ENCODE data around the gene FADS3. TPM values are rescaled to one million over a fixed set of nuclear protein-coding genes. Genes with fewer than 3 reads are reported as not detected.

FADS3 gene
- total and polyA plus RNA-seq, 2 of the 13 experiments (the other 11 are each of a cell fraction or from before 2014, with no cell fraction given) = 13.4 to 23.2 TPM

DNA sequence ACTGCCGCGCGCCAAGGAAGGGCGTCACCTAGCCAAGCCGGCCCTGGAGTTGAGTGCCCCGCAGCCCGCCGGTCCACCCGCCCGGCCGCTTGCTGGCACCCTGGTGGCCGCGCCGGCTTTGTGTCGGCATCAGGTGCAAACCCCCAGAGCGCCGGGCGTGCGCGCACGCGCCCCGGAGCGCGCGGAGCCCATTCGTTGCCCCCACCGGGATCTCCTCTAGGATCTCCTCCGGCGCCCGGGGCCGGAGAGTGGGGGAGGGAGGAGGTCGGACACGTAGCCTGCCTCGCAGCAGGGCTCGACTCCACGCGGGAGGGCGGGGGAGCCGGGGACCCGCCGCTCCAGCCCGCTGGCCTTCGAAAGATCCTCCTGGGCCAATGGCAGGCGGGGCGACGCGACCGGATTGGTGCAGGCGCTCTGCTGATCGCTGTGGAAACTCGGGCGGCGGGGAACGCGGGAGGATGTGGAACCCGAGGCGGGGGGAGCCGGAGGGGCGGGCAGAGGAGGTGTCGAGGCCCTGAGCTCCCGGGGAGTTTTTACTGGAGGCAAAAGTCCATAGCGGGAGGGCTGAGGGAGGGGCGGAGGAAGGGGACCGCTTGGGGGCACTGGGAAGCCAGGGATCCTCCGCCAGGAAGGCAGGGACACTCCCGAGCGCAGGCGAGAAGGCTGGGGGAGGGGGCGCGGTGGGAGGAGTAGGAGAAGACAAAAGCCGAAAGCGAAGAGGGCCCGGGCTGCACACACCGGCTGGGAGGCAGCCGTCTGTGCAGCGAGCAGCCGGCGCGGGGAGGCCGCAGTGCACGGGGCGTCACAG, 63.6 kb downstream of the FADS3 start, which contains the start of gene FADS2 (continued):
- TF ChIP-seq, protein P1, sequence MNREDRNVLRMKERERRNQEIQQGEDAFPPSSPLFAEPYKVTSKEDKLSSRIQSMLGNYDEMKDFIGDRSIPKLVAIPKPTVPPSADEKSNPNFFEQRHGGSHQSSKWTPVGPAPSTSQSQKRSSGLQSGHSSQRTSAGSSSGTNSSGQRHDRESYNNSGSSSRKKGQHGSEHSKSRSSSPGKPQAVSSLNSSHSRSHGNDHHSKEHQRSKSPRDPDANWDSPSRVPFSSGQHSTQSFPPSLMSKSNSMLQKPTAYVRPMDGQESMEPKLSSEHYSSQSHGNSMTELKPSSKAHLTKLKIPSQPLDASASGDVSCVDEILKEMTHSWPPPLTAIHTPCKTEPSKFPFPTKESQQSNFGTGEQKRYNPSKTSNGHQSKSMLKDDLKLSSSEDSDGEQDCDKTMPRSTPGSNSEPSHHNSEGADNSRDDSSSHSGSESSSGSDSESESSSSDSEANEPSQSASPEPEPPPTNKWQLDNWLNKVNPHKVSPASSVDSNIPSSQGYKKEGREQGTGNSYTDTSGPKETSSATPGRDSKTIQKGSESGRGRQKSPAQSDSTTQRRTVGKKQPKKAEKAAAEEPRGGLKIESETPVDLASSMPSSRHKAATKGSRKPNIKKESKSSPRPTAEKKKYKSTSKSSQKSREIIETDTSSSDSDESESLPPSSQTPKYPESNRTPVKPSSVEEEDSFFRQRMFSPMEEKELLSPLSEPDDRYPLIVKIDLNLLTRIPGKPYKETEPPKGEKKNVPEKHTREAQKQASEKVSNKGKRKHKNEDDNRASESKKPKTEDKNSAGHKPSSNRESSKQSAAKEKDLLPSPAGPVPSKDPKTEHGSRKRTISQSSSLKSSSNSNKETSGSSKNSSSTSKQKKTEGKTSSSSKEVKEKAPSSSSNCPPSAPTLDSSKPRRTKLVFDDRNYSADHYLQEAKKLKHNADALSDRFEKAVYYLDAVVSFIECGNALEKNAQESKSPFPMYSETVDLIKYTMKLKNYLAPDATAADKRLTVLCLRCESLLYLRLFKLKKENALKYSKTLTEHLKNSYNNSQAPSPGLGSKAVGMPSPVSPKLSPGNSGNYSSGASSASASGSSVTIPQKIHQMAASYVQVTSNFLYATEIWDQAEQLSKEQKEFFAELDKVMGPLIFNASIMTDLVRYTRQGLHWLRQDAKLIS (CRISPR knock-in tag; IDR thresholded peaks at IDR 0.05) = no peak
- no peak; the same call in 1 of the 2 replicates for TF ChIP-seq ZNF605 (CRISPR knock-in tag; IDR thresholded peaks at IDR 0.05)
- TF ChIP-seq ZSCAN25 (CRISPR knock-in tag; IDR thresholded peaks at IDR 0.05) = no peak
- TF ChIP-seq ZNF121 (CRISPR knock-in tag; IDR thresholded peaks at IDR 0.05) = no peak
- no peak for TF ChIP-seq ZNF335 (CRISPR knock-in tag; IDR thresholded peaks at IDR 0.05)
- TF ChIP-seq, protein P2, sequence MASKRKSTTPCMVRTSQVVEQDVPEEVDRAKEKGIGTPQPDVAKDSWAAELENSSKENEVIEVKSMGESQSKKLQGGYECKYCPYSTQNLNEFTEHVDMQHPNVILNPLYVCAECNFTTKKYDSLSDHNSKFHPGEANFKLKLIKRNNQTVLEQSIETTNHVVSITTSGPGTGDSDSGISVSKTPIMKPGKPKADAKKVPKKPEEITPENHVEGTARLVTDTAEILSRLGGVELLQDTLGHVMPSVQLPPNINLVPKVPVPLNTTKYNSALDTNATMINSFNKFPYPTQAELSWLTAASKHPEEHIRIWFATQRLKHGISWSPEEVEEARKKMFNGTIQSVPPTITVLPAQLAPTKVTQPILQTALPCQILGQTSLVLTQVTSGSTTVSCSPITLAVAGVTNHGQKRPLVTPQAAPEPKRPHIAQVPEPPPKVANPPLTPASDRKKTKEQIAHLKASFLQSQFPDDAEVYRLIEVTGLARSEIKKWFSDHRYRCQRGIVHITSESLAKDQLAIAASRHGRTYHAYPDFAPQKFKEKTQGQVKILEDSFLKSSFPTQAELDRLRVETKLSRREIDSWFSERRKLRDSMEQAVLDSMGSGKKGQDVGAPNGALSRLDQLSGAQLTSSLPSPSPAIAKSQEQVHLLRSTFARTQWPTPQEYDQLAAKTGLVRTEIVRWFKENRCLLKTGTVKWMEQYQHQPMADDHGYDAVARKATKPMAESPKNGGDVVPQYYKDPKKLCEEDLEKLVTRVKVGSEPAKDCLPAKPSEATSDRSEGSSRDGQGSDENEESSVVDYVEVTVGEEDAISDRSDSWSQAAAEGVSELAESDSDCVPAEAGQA (IDR thresholded peaks at IDR 0.05; ENCODE audit: low read depth) = peak; percentile 40; the same call in 1 of the 2 replicates
- TF ChIP-seq, protein P2 (CRISPR knock-in tag; IDR thresholded peaks at IDR 0.05; ENCODE audit: borderline replicate concordance) = no peak
- no peak for TF ChIP-seq ARNT (IDR thresholded peaks at IDR 0.05)
- TF ChIP-seq ZNF678 (CRISPR knock-in tag; IDR thresholded peaks at IDR 0.05) = no peak
- TF ChIP-seq, protein P3, sequence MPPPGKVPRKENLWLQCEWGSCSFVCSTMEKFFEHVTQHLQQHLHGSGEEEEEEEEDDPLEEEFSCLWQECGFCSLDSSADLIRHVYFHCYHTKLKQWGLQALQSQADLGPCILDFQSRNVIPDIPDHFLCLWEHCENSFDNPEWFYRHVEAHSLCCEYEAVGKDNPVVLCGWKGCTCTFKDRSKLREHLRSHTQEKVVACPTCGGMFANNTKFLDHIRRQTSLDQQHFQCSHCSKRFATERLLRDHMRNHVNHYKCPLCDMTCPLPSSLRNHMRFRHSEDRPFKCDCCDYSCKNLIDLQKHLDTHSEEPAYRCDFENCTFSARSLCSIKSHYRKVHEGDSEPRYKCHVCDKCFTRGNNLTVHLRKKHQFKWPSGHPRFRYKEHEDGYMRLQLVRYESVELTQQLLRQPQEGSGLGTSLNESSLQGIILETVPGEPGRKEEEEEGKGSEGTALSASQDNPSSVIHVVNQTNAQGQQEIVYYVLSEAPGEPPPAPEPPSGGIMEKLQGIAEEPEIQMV (CRISPR knock-in tag; IDR thresholded peaks at IDR 0.05; ENCODE audit: low read depth) = peak; percentile 41; the same call in 1 of the 2 replicates
- no peak for TF ChIP-seq CREB1 (IDR thresholded peaks at IDR 0.05)
- no peak for TF ChIP-seq CREB1 (CRISPR knock-in tag; IDR thresholded peaks at IDR 0.05)
- TF ChIP-seq NKX3-1 (CRISPR knock-in tag; IDR thresholded peaks at IDR 0.05) = no peak
- TF ChIP-seq SP1 (IDR thresholded peaks at IDR 0.05) = no peak
- no peak for TF ChIP-seq SP1 (CRISPR knock-in tag; IDR thresholded peaks at IDR 0.05)
- 0 out of 2 replicates have a peak, but pooled peaks have one; percentile 32 for TF ChIP-seq ZNF747 (CRISPR knock-in tag; IDR thresholded peaks at IDR 0.05; ENCODE audit: borderline replicate concordance)
- no peak for TF ChIP-seq ZNF674 (CRISPR knock-in tag; IDR thresholded peaks at IDR 0.05; ENCODE audit: low read depth)
- TF ChIP-seq ZNF703 (CRISPR knock-in tag; IDR thresholded peaks at IDR 0.05; ENCODE audit: borderline replicate concordance) = no peak
